NB4 (cell line): Measurements from ENCODE around the gene C11orf68.

ENCODE experiments used
- DNase-seq: peaks from one replicate; pipeline ENCODE4 v3.0.0; 2010; ENCODE audit warnings: low read depth
- H3K4me3 ChIP-seq: one replicate; pipeline ENCODE4 v1.5.1; 2011; ENCODE audit warnings: mild to moderate bottlenecking, low read depth, low read length, moderate library complexity
- CTCF ChIP-seq: IDR thresholded peaks from one replicate; pipeline ENCODE4 v1.5.1; 2012; ENCODE audit warnings: low read depth, low read length
- MAX ChIP-seq: IDR thresholded peaks from 2 replicates; pipeline ENCODE4 v1.6.1; 2011; ENCODE audit warnings: low read depth, low read length
- MYC ChIP-seq: IDR thresholded peaks from 2 replicates; pipeline ENCODE4 v1.6.1; 2011; ENCODE audit warnings: low read depth, low read length
- POLR2A ChIP-seq: IDR thresholded peaks from 2 replicates; pipeline ENCODE4 v1.6.1; 2011; ENCODE audit warnings: mild to moderate bottlenecking; ENCODE audit not compliant: insufficient read length; ENCODE audit errors: extremely low read depth

Gene C11orf68

DNA sequence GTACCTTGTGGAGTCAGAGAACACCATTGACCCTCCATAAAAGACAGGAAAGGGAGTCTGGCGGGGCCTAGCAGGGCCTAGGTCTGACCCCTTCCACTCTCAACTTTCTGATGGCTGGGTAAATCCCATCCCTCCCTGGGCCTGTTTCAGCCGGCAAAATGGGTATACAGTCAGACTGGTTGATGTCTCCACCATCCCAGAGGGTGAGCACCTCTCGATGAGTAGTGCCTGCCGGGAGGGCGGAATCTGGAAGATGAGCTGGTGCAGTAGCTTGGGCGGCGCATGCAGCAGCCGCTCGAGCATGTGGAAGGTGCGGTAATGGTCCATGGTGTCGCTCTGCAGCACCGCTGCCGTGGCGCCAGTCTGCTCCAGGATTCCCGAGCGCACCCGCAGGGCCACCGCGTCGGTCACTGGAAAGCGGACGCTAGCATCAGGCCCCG, 31.1 kb downstream of the C11orf68 start:
- no peak for TF ChIP-seq MYC
- TF ChIP-seq MAX = peak; percentile 36; the same call in 1 of the 2 replicates
- no peak for TF ChIP-seq POLR2A

GRCh38 chr11:65886826-65887722, 31.8 kb downstream of the C11orf68 start:
- DNase-seq = no peak
- H3K4me3 ChIP-seq = peak overlapping the region; percentile 76
- TF ChIP-seq MAX = no peak
- no peak for TF ChIP-seq MYC
- TF ChIP-seq CTCF = no peak
- no peak for TF ChIP-seq POLR2A

More for the DNA sequence above, 31.1 kb downstream of the C11orf68 start:
- no peak for DNase-seq
- peak overlapping the region; percentile 76 for H3K4me3 ChIP-seq

GRCh38 chr11:65885808-65886536, 32.9 kb downstream of the C11orf68 start:
- TF ChIP-seq POLR2A (no peak), MYC (no peak), MAX (no peak), CTCF (no peak)
- no peak overlapping the region for H3K4me3 ChIP-seq
- no peak for DNase-seq

DNA sequence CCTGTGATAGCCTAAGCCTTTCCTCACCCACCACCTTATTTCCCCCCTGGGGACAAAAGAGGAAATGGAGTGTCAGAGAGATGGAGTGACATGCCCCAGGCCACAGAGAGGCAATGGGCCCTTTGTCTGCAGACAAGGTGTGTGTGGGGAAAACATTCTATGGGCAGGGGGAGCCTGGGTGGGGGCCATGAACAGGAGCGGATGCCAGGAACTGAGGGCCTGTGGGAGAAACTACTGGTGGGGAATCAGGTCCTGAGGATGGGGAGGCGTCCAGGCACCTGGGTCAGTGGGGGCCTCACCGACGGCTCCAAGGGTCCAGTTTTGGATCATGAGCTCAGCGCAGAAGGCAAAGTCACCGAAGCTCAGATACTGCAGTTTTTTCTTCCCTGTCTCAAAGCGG, 33.6 kb downstream of the C11orf68 start:
- no peak for TF ChIP-seq MYC
- TF ChIP-seq POLR2A = no peak
- TF ChIP-seq CTCF = no peak
- no peak for TF ChIP-seq MAX
- DNase-seq = no peak
- no peak overlapping the region for H3K4me3 ChIP-seq

DNA sequence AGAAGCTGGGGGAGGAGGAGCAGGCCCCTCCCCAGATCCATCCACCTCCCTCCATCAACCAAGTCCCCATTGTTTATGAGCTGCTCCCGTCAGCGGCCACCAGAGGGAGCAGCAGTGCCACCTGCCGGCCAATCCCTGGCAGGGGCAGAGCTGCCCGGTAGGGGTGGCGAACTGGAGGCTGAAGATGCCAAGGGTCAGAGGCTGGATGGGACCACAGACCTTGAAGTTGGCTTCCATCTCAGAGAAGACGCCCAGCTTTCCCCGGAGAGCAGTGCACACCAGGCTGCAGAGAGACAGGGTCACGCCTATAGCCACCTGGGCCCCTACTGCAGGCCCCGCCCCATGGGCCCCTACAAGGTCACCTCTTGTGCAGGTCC, 34.2 kb downstream of the C11orf68 start:
- TF ChIP-seq CTCF (peak; percentile 99), MAX (peak; percentile 67), MYC (peak; percentile 67; the same call in 1 of the 2 replicates), POLR2A (peak; percentile 15)
- peak; percentile 88 for DNase-seq

More for the DNA sequence above, 34.2 kb downstream of the C11orf68 start:
- no peak overlapping the region for H3K4me3 ChIP-seq
